ENCODE measurements around the gene CHST15.

The CHST15 gene

GRCh38 chr10:124117511-124117785, 24.1 kb upstream of the CHST15 start:
- H3K4me3 ChIP-seq = no peak overlapping the region
- H3K9me3 ChIP-seq = no peaks in the 10 kb centered on the region
- no peaks in the 10 kb centered on the region for H3K4me1 ChIP-seq
- H3K27ac ChIP-seq = no peak overlapping the region
- intact Hi-C loops (cut with DNase I; ENCODE audit: low total_unique reads) = no loop called here
- no peak for TF ChIP-seq CTCF (IDR thresholded peaks at IDR 0.05)
- H3K27me3 ChIP-seq = no peaks in the 10 kb centered on the region
- H3K36me3 ChIP-seq = no peaks in the 10 kb centered on the region
- no peak for DNase-seq

- no peaks in the 10 kb centered on the region for H3K36me3 ChIP-seq
- DNase-seq = no peak
- intact Hi-C loops (cut with DNase I; ENCODE audit: low total_unique reads) = no loop called here
- H3K4me3 ChIP-seq = no peak overlapping the region
- H3K27ac ChIP-seq = no peak overlapping the region
- H3K4me1 ChIP-seq = no peaks in the 10 kb centered on the region
- H3K9me3 ChIP-seq = no peaks in the 10 kb centered on the region
- H3K27me3 ChIP-seq = no peaks in the 10 kb centered on the region
- no peak for TF ChIP-seq CTCF (IDR thresholded peaks at IDR 0.05)
These were observed 23.5 kb upstream of the CHST15 start for GRCh38 chr10:124116771-124117510.

- DNase-seq = no peak
- Histone ChIP-seq H3K4me1 (no peaks in the 10 kb centered on the region), H3K4me3 (no peak overlapping the region), H3K27ac (no peak overlapping the region), H3K36me3 (no peaks in the 10 kb centered on the region), H3K9me3 (no peaks in the 10 kb centered on the region), H3K27me3 (no peaks in the 10 kb centered on the region)
- intact Hi-C loops (cut with DNase I; ENCODE audit: low total_unique reads) = no loop called here
- no peak for TF ChIP-seq CTCF (IDR thresholded peaks at IDR 0.05)
These were observed 21.3 kb upstream of the CHST15 start for GRCh38 chr10:124114696-124115095.

- TF ChIP-seq CTCF (IDR thresholded peaks at IDR 0.05) = no peak
- Histone ChIP-seq H3K27me3 (no peaks in the 10 kb centered on the region), H3K4me1 (no peaks in the 10 kb centered on the region), H3K27ac (no peak overlapping the region), H3K4me3 (no peak overlapping the region), H3K9me3 (no peaks in the 10 kb centered on the region), H3K36me3 (no peaks in the 10 kb centered on the region)
- intact Hi-C loops (cut with DNase I; ENCODE audit: low total_unique reads) = no loop called here
- no peak for DNase-seq
These were observed 19.6 kb upstream of the CHST15 start for GRCh38 chr10:124112891-124113580.

- no peak for DNase-seq
- no peaks in the 10 kb centered on the region for H3K9me3 ChIP-seq
- peaks cover 0 to 11% (median 9%) of the 10 kb centered on the region in 4 donors for H3K4me1 ChIP-seq
- H3K27ac ChIP-seq = no peak overlapping the region
- no peak overlapping the region for H3K4me3 ChIP-seq
- H3K27me3 ChIP-seq = no peaks in the 10 kb centered on the region
- TF ChIP-seq CTCF (IDR thresholded peaks at IDR 0.05) = no peak
- intact Hi-C loops (cut with DNase I; ENCODE audit: low total_unique reads) = no loop called here
- H3K36me3 ChIP-seq = no peaks in the 10 kb centered on the region
These were observed 17.5 kb upstream of the CHST15 start for GRCh38 chr10:124110882-124111281.
